Astrocyte of the cerebellum (primary cell): ENCODE measurements around the gene XRCC4.

ENCODE experiments used
- DNase-seq: peaks from one replicate; pipeline ENCODE4 v3.0.0-alpha.2; 2011; ENCODE audit warnings: low read depth
- H3K4me3 ChIP-seq: 2 replicates; pipeline ENCODE4 v1.5.1; 2011; ENCODE audit warnings: mild to moderate bottlenecking, low read depth, low read length, moderate library complexity
- CTCF ChIP-seq: IDR thresholded peaks from 2 replicates; pipeline ENCODE4 v1.5.1; 2012; ENCODE audit warnings: low read length, low read depth, moderate library complexity, mild to moderate bottlenecking; ENCODE audit errors: missing control alignments
- in situ Hi-C: cut with HindIII; loops from 2 replicates; pipeline ENCODE4 v1.10.0; 2017; ENCODE audit warnings: low sequenced_read_pairs

The XRCC4 gene

GRCh38 chr5:83230511-83230910 is 153.2 kb downstream of the XRCC4 start:
- no peak for TF ChIP-seq CTCF
- H3K4me3 ChIP-seq, result no peak overlapping the region
- in situ Hi-C loops, result no loop called here
- DNase-seq, result no peak

- in situ Hi-C loops, result no loop called here
- no peak overlapping the region for H3K4me3 ChIP-seq
- DNase-seq, result no peak
- TF ChIP-seq CTCF, result no peak
Observed at GRCh38 chr5:83244516-83244915, 167.2 kb downstream of the XRCC4 start.

- no peak for TF ChIP-seq CTCF
- in situ Hi-C loops, result no loop called here
- DNase-seq, result no peak
- H3K4me3 ChIP-seq, result no peak overlapping the region
Observed at GRCh38 chr5:83245037-83245436, 167.7 kb downstream of the XRCC4 start.

GRCh38 chr5:83246071-83246470 is 168.7 kb downstream of the XRCC4 start:
- TF ChIP-seq CTCF, result no peak
- DNase-seq, result no peak
- in situ Hi-C loops, result no loop called here
- no peak overlapping the region for H3K4me3 ChIP-seq

GRCh38 chr5:83249156-83249555 is 171.8 kb downstream of the XRCC4 start:
- in situ Hi-C loops, result no loop called here
- DNase-seq, result no peak
- H3K4me3 ChIP-seq, result no peak overlapping the region
- TF ChIP-seq CTCF, result no peak

GRCh38 chr5:83251849-83252248 is 174.5 kb downstream of the XRCC4 start:
- in situ Hi-C loops, result no loop called here
- no peak overlapping the region for H3K4me3 ChIP-seq
- TF ChIP-seq CTCF, result no peak
- DNase-seq, result no peak

GRCh38 chr5:83253720-83254119 is 176.4 kb downstream of the XRCC4 start:
- DNase-seq, result peak; percentile 69
- no peak for TF ChIP-seq CTCF
- no peak overlapping the region for H3K4me3 ChIP-seq
- in situ Hi-C loops, result no loop called here
